ENCODE results near the gene ZNF552. TPM values are rescaled to one million over a fixed set of nuclear protein-coding genes. Genes with fewer than 3 reads are reported as not detected.
"Not testable (repeated sequence)": the region's sequence is repeated elsewhere in the genome, so short reads cannot be mapped to it uniquely, and the experiment has no call there.

ZNF552 gene
- polyA plus RNA-seq (ENCODE audit: insufficient read length in 3 of 3), result 10 to 100 TPM; 13.1 to 31.5 (median 30.4) TPM
- long read RNA-seq, donor 1, partial matches to known transcripts, result 0 of 2 reads
- long read RNA-seq, donor 1, other reads (novel, unspliced or antisense), result 0 of 2 reads
- long read RNA-seq, donor 2, transcript ZNF552-201 (3 exons, 2,352 nt), result major isoform, 8 of 8 reads
- long read RNA-seq, donor 2, partial matches to known transcripts, result 0 of 8 reads
- long read RNA-seq, donor 2, other reads (novel, unspliced or antisense), result 0 of 8 reads
- long read RNA-seq, donor 3, partial matches to known transcripts, result 0 of 2 reads
- long read RNA-seq, donor 3, other reads (novel, unspliced or antisense), result 0 of 2 reads
- long read RNA-seq, donor 4, partial matches to known transcripts, result 0 of 3 reads
- long read RNA-seq, donor 4, other reads (novel, unspliced or antisense), result 0 of 3 reads
- long read RNA-seq, donor 5, partial matches to known transcripts, result 0 of 1 reads
- long read RNA-seq, donor 5, other reads (novel, unspliced or antisense), result 0 of 1 reads
- long read RNA-seq, donor 6, partial matches to known transcripts, result 5 of 9 reads
- long read RNA-seq, donor 6, other reads (novel, unspliced or antisense), result 0 of 9 reads
- long read RNA-seq, donor 7, partial matches to known transcripts, result 17 of 20 reads
- long read RNA-seq, donor 7, other reads (novel, unspliced or antisense), result 0 of 20 reads
- long read RNA-seq, donor 8, partial matches to known transcripts, result 0 of 3 reads
- long read RNA-seq, donor 8, other reads (novel, unspliced or antisense), result 0 of 3 reads
- long read RNA-seq, donor 9, partial matches to known transcripts, result 0 of 5 reads
- long read RNA-seq, donor 9, other reads (novel, unspliced or antisense), result 0 of 5 reads
- long read RNA-seq, donor 10, partial matches to known transcripts, result 0 of 1 reads
- long read RNA-seq, donor 10, other reads (novel, unspliced or antisense), result 0 of 1 reads
- long read RNA-seq, donor 11, partial matches to known transcripts, result 0 of 1 reads
- long read RNA-seq, donor 11, other reads (novel, unspliced or antisense), result 0 of 1 reads
- long read RNA-seq, donor 12, transcript ZNF552-201 (3 exons, 2,352 nt), result major isoform, 7 of 16 reads
- long read RNA-seq, donor 12, partial matches to known transcripts, result 7 of 16 reads
- long read RNA-seq, donor 12, other reads (novel, unspliced or antisense), result 0 of 16 reads
- long read RNA-seq, donor 13, partial matches to known transcripts, result 0 of 1 reads
- long read RNA-seq, donor 13, other reads (novel, unspliced or antisense), result 0 of 1 reads
- long read RNA-seq, donor 14, partial matches to known transcripts, result 0 of 2 reads
- long read RNA-seq, donor 14, other reads (novel, unspliced or antisense), result 0 of 2 reads
- long read RNA-seq, donor 15, partial matches to known transcripts, result 0 of 2 reads
- long read RNA-seq, donor 15, other reads (novel, unspliced or antisense), result 0 of 2 reads
- long read RNA-seq, donor 16, partial matches to known transcripts, result 6 of 9 reads
- long read RNA-seq, donor 16, other reads (novel, unspliced or antisense), result 0 of 9 reads

GRCh38 chr19:57814505-57815246 is at the start of gene ZNF552:
Gene ZNF552 (minus strand): TSS chr19:57814913. CDS start chr19:57814743, 170 bp downstream.
- peak; percentile 95 for DNase-seq

- not testable (repeated sequence) for DNase-seq
Measured at GRCh38 chr19:57862351-57862750, 47.6 kb upstream of the ZNF552 start.

GRCh38 chr19:57854117-57854516 is 39.4 kb upstream of the ZNF552 start:
- DNase-seq, result not testable (repeated sequence)

GRCh38 chr19:57851812-57852603 is 37.3 kb upstream of the ZNF552 start:
- DNase-seq, result not testable (repeated sequence)

- peak; percentile 47 for DNase-seq
Measured at GRCh38 chr19:57850553-57851017, 35.9 kb upstream of the ZNF552 start.

GRCh38 chr19:57849666-57850473 is 35.2 kb upstream of the ZNF552 start, which contains the start of gene ZNF587:
Gene ZNF587 (plus strand): TSS chr19:57849859. CDS start chr19:57850039, 180 bp downstream.
- peak; percentile 84 for DNase-seq

GRCh38 chr19:57849162-57849665 is 34.5 kb upstream of the ZNF552 start:
- not testable (repeated sequence) for DNase-seq

- not testable (repeated sequence) for DNase-seq
Measured at GRCh38 chr19:57847164-57847563, 32.5 kb upstream of the ZNF552 start.

GRCh38 chr19:57841122-57841763 is 26.5 kb upstream of the ZNF552 start:
- no peak for DNase-seq

- DNase-seq, result not testable (repeated sequence)
Measured at GRCh38 chr19:57838622-57839191, 24.0 kb upstream of the ZNF552 start.

GRCh38 chr19:57836991-57837390 is 22.3 kb upstream of the ZNF552 start:
- not testable (repeated sequence) for DNase-seq

- DNase-seq, result peak; percentile 78
Measured at GRCh38 chr19:57830071-57830602, 15.4 kb upstream of the ZNF552 start, which contains the start of gene ZNF587B. Gene ZNF587B (plus strand): TSS chr19:57830299. CDS start chr19:57830529, 230 bp downstream.

GRCh38 chr19:57829316-57829715 is 14.6 kb upstream of the ZNF552 start:
- DNase-seq, result no peak

GRCh38 chr19:57825511-57825910 is 10.8 kb upstream of the ZNF552 start:
- DNase-seq, result no peak

GRCh38 chr19:57823608-57824007 is 8.9 kb upstream of the ZNF552 start:
- not testable (repeated sequence) for DNase-seq

- not testable (repeated sequence) for DNase-seq
Measured at GRCh38 chr19:57823155-57823554, 8.4 kb upstream of the ZNF552 start.

- not testable (repeated sequence) for DNase-seq
Measured at GRCh38 chr19:57821501-57821900, 6.8 kb upstream of the ZNF552 start.
